HEK293 (cell line): Measurements from ENCODE around the gene MOB1B.

Source experiments
- HOXC10 ChIP-seq: sonication (generic); formaldehyde crosslinking; IDR thresholded peaks from 2 replicates; pipeline ENCODE4 v1.8.1; 2023; ENCODE audit warnings: mild to moderate bottlenecking, missing genetic modification reagents
- ZNF324 ChIP-seq: fragments of 450-650 bp; formaldehyde crosslinking; IDR thresholded peaks from 2 replicates; pipeline ENCODE4 v1.5.1; 2016; ENCODE audit warnings: missing biosample characterization, missing genetic modification characterization
- ZNF366 ChIP-seq: fragments of 450-650 bp; formaldehyde crosslinking; conservative IDR thresholded peaks from 2 replicates; pipeline ENCODE4 v1.5.1; 2016; ENCODE audit warnings: missing biosample characterization, missing genetic modification characterization
- ZNF473 ChIP-seq: fragments of 450-650 bp; formaldehyde crosslinking; IDR thresholded peaks from 2 replicates; pipeline ENCODE4 v1.5.1; 2017; ENCODE audit warnings: missing biosample characterization, missing genetic modification characterization
- ZNF501 ChIP-seq: fragments of 450-650 bp; formaldehyde crosslinking; IDR thresholded peaks from 2 replicates; pipeline ENCODE4 v1.5.1; 2016; ENCODE audit warnings: missing biosample characterization, missing genetic modification characterization
- ZNF76 ChIP-seq: fragments of 450-650 bp; formaldehyde crosslinking; IDR thresholded peaks from 2 replicates; pipeline ENCODE4; 2016; ENCODE audit warnings: low read depth, missing biosample characterization, missing genetic modification characterization, borderline replicate concordance
- TF ChIP-seq, protein P1 (sequence below): fragments of 450-650 bp; formaldehyde crosslinking; IDR thresholded peaks from 2 replicates; pipeline ENCODE4 v1.5.1; 2016; ENCODE audit warnings: missing biosample characterization, missing genetic modification characterization
- TF ChIP-seq, protein P2 (sequence below): fragments of 450-650 bp; formaldehyde crosslinking; IDR thresholded peaks from 2 replicates; pipeline ENCODE4 v1.5.1; 2016; ENCODE audit warnings: missing biosample characterization, missing genetic modification characterization
- TF ChIP-seq, protein P3 (sequence below): fragments of 450-650 bp; formaldehyde crosslinking; IDR thresholded peaks from 2 replicates; pipeline ENCODE4 v1.5.1; 2016; ENCODE audit warnings: missing biosample characterization, missing genetic modification characterization
- TF ChIP-seq, protein P4 (sequence below): fragments of 450-650 bp; formaldehyde crosslinking; IDR thresholded peaks from 2 replicates; pipeline ENCODE4 v1.5.1; 2016; ENCODE audit warnings: missing biosample characterization, missing genetic modification characterization
- TF ChIP-seq, protein P5 (sequence below): IDR thresholded peaks from 2 replicates; pipeline ENCODE4 v1.6.1; 2011; ENCODE audit warnings: mild to moderate bottlenecking, low read depth, low read length, borderline replicate concordance

DNA sequence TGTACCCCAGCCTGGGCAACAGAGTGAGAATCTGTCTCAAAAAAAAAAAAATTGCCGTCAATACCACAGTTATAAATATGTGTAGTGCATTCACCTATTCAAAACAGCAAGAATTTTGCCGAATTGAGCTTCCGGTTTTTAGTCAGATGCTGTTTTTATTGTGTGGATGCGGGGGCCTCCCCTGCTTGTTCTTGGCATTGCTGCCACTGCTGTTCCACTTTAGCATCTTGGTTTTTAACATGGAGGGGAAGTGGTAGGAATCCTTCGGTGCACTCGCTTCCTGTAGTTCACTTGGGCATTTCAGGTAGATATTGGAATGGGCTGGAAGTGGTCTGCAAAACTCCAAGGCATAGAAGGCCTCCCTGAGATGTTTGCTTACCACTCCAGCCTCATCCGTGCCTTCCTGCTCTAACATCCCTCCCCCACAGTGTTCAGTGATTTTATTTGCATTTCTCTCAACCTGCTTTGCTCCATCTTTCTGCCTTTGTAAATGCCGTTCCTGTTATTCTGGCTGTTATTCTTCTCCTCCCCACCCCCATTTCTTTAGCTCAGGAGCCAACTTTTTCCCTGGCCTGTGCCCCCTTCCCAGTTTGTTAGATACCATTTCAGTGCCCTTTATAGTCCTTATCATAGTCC, 25.5 kb downstream of the MOB1B start:
- TF ChIP-seq ZNF501 (tag by site-specific recombination) (no peak), ZNF473 (tag by site-specific recombination) (no peak), HOXC10 (CRISPR knock-in tag) (no peak), ZNF366 (tag by site-specific recombination) (no peak), ZNF76 (tag by site-specific recombination) (no peak), ZNF324 (tag by site-specific recombination) (no peak)
- TF ChIP-seq, protein P1, sequence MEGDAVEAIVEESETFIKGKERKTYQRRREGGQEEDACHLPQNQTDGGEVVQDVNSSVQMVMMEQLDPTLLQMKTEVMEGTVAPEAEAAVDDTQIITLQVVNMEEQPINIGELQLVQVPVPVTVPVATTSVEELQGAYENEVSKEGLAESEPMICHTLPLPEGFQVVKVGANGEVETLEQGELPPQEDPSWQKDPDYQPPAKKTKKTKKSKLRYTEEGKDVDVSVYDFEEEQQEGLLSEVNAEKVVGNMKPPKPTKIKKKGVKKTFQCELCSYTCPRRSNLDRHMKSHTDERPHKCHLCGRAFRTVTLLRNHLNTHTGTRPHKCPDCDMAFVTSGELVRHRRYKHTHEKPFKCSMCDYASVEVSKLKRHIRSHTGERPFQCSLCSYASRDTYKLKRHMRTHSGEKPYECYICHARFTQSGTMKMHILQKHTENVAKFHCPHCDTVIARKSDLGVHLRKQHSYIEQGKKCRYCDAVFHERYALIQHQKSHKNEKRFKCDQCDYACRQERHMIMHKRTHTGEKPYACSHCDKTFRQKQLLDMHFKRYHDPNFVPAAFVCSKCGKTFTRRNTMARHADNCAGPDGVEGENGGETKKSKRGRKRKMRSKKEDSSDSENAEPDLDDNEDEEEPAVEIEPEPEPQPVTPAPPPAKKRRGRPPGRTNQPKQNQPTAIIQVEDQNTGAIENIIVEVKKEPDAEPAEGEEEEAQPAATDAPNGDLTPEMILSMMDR (tag by site-specific recombination): no peak
- TF ChIP-seq, protein P2, sequence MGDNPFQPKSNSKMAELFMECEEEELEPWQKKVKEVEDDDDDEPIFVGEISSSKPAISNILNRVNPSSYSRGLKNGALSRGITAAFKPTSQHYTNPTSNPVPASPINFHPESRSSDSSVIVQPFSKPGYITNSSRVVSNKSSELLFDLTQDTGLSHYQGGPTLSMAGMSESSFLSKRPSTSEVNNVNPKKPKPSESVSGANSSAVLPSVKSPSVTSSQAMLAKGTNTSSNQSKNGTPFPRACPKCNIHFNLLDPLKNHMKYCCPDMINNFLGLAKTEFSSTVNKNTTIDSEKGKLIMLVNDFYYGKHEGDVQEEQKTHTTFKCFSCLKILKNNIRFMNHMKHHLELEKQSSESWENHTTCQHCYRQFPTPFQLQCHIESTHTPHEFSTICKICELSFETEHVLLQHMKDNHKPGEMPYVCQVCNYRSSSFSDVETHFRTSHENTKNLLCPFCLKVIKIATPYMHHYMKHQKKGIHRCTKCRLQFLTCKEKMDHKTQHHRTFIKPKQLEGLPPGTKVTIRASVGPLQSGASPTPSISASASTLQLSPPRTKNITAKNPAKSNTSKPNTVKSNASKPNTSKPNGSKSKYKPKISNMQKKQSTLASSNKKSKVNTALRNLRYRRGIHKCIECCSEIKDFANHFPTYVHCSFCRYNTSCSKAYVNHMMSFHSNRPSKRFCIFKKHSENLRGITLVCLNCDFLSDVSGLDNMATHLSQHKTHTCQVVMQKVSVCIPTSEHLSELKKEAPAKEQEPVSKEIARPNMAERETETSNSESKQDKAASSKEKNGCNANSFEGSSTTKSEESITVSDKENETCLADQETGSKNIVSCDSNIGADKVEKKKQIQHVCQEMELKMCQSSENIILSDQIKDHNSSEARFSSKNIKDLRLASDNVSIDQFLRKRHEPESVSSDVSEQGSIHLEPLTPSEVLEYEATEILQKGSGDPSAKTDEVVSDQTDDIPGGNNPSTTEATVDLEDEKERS (tag by site-specific recombination): no peak
- TF ChIP-seq, protein P3, sequence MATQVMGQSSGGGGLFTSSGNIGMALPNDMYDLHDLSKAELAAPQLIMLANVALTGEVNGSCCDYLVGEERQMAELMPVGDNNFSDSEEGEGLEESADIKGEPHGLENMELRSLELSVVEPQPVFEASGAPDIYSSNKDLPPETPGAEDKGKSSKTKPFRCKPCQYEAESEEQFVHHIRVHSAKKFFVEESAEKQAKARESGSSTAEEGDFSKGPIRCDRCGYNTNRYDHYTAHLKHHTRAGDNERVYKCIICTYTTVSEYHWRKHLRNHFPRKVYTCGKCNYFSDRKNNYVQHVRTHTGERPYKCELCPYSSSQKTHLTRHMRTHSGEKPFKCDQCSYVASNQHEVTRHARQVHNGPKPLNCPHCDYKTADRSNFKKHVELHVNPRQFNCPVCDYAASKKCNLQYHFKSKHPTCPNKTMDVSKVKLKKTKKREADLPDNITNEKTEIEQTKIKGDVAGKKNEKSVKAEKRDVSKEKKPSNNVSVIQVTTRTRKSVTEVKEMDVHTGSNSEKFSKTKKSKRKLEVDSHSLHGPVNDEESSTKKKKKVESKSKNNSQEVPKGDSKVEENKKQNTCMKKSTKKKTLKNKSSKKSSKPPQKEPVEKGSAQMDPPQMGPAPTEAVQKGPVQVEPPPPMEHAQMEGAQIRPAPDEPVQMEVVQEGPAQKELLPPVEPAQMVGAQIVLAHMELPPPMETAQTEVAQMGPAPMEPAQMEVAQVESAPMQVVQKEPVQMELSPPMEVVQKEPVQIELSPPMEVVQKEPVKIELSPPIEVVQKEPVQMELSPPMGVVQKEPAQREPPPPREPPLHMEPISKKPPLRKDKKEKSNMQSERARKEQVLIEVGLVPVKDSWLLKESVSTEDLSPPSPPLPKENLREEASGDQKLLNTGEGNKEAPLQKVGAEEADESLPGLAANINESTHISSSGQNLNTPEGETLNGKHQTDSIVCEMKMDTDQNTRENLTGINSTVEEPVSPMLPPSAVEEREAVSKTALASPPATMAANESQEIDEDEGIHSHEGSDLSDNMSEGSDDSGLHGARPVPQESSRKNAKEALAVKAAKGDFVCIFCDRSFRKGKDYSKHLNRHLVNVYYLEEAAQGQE (tag by site-specific recombination): no peak
- TF ChIP-seq, protein P4, sequence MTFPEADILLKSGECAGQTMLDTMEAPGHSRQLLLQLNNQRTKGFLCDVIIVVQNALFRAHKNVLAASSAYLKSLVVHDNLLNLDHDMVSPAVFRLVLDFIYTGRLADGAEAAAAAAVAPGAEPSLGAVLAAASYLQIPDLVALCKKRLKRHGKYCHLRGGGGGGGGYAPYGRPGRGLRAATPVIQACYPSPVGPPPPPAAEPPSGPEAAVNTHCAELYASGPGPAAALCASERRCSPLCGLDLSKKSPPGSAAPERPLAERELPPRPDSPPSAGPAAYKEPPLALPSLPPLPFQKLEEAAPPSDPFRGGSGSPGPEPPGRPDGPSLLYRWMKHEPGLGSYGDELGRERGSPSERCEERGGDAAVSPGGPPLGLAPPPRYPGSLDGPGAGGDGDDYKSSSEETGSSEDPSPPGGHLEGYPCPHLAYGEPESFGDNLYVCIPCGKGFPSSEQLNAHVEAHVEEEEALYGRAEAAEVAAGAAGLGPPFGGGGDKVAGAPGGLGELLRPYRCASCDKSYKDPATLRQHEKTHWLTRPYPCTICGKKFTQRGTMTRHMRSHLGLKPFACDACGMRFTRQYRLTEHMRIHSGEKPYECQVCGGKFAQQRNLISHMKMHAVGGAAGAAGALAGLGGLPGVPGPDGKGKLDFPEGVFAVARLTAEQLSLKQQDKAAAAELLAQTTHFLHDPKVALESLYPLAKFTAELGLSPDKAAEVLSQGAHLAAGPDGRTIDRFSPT (tag by site-specific recombination): no peak
- TF ChIP-seq, protein P5, sequence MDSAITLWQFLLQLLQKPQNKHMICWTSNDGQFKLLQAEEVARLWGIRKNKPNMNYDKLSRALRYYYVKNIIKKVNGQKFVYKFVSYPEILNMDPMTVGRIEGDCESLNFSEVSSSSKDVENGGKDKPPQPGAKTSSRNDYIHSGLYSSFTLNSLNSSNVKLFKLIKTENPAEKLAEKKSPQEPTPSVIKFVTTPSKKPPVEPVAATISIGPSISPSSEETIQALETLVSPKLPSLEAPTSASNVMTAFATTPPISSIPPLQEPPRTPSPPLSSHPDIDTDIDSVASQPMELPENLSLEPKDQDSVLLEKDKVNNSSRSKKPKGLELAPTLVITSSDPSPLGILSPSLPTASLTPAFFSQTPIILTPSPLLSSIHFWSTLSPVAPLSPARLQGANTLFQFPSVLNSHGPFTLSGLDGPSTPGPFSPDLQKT: no peak
